DOHH2 (cell line): ENCODE results near the gene EPHA5.

ENCODE experiments used
- CTCF ChIP-seq: fragments of 200-600 bp; sonication (generic); IDR thresholded peaks from one replicate; pipeline ENCODE4 v1.5.1; 2014; ENCODE audit warnings: antibody characterized with exemption, mild to moderate bottlenecking, low read depth, low read length; ENCODE audit not compliant: poor library complexity, severe bottlenecking
- EZH2phosphoT487 ChIP-seq: fragments of 200-600 bp; sonication (generic); IDR thresholded peaks from 2 replicates; pipeline ENCODE4 v1.6.1; 2017; ENCODE audit warnings: borderline replicate concordance, mild to moderate bottlenecking, antibody characterized with exemption, low read length, moderate library complexity, mixed read lengths

- TF ChIP-seq EZH2phosphoT487: no peak
- TF ChIP-seq CTCF: no peak
Measured at GRCh38 chr4:65589921-65590320, 80.4 kb downstream of the EPHA5 start.
